Adrenal gland (tissue), 5 donors: Measurements from ENCODE around the gene DPP6.

Source experiments
- CTCF ChIP-seq, 6 experiments: fragments of 450-650 bp in 4 of 6; fragments of 200-600 bp in 2 of 6; sonication (generic) in 1 of 6; IDR thresholded peaks; 1 replicate in 5 of 6; 2 replicates in 1 of 6; pipeline versions ENCODE4 v1.5.1 to v1.8.0; 2016 to 2021; ENCODE audit warnings: antibody characterized with exemption in 6 of 6, mild to moderate bottlenecking in 2 of 6, moderate library complexity in 1 of 6
- POLR2A ChIP-seq, 2 donors: fragments of 450-650 bp; IDR thresholded peaks; one replicate each; pipeline ENCODE4 v1.6.1; 2017; ENCODE audit warnings: antibody characterized with exemption in 2 of 2, mild to moderate bottlenecking in 2 of 2, moderate library complexity in 1 of 2
- donor health status: DM: no; HTN: no; CAD: no.

GRCh38 chr7:154186811-154187210 is 134.6 kb downstream of the DPP6 start:
- no peak for TF ChIP-seq CTCF (IDR thresholded peaks at IDR 0.05)
- TF ChIP-seq POLR2A (IDR thresholded peaks at IDR 0.05): no peak
